Measurements from ENCODE around the gene CPNE2.

Gene CPNE2

GRCh38 chr16:57077714-57078113 lies 14.7 kb upstream of the CPNE2 start:
- Histone ChIP-seq H3K27ac (ENCODE audit: low read length) (no peak overlapping the region), H4K20me1 (ENCODE audit: insufficient read depth, low read length) (no peaks in the 10 kb centered on the region), H3K4me2 (ENCODE audit: insufficient read depth, low read length) (no peak overlapping the region), H3K36me3 (ENCODE audit: insufficient read depth, low read length) (no peaks in the 10 kb centered on the region), H3K27me3 (ENCODE audit: insufficient read depth, low read length, poor library complexity) (no peaks in the 10 kb centered on the region), H3K79me2 (ENCODE audit: insufficient read depth, low read length) (no peaks in the 10 kb centered on the region), H3K9ac (ENCODE audit: low read depth, low read length) (no peak overlapping the region), H2AFZ (ENCODE audit: low read depth, low read length) (no peak overlapping the region), H3K9me3 (ENCODE audit: insufficient read depth, low read length, severe bottlenecking) (no peaks in the 10 kb centered on the region), H3K4me3 (ENCODE audit: low read depth in 1 of 2, low read length in 2 of 2) (no peak overlapping the region), H3K4me1 (ENCODE audit: insufficient read depth, low read length) (no peaks in the 10 kb centered on the region)
- DNase-seq: no peak
- TF ChIP-seq CTCF (IDR thresholded peaks at IDR 0.05; ENCODE audit: borderline replicate concordance, extremely low read depth, low read length, poor library complexity, severe bottlenecking): no peak
- TF ChIP-seq EZH2 (IDR thresholded peaks at IDR 0.05; ENCODE audit: borderline replicate concordance, low read depth, low read length, severe bottlenecking): no peak
- ATAC-seq (ENCODE audit: insufficient read depth, low read depth): no peak

- TF ChIP-seq EZH2 (IDR thresholded peaks at IDR 0.05; ENCODE audit: borderline replicate concordance, low read depth, low read length, severe bottlenecking): no peak
- TF ChIP-seq CTCF (IDR thresholded peaks at IDR 0.05; ENCODE audit: borderline replicate concordance, extremely low read depth, low read length, poor library complexity, severe bottlenecking): no peak
- H3K4me2 ChIP-seq (ENCODE audit: insufficient read depth, low read length): no peak overlapping the region
- H3K27ac ChIP-seq (ENCODE audit: low read length): no peak overlapping the region
- DNase-seq: no peak
- no peak overlapping the region for H2AFZ ChIP-seq (ENCODE audit: low read depth, low read length)
- H3K9me3 ChIP-seq (ENCODE audit: insufficient read depth, low read length, severe bottlenecking): no peaks in the 10 kb centered on the region
- no peaks in the 10 kb centered on the region for H3K79me2 ChIP-seq (ENCODE audit: insufficient read depth, low read length)
- no peaks in the 10 kb centered on the region for H3K27me3 ChIP-seq (ENCODE audit: insufficient read depth, low read length, poor library complexity)
- peaks cover 10% of the 10 kb centered on the region for H3K4me1 ChIP-seq (ENCODE audit: insufficient read depth, low read length)
- no peak overlapping the region for H3K4me3 ChIP-seq (ENCODE audit: low read depth in 1 of 2, low read length in 2 of 2)
- H4K20me1 ChIP-seq (ENCODE audit: insufficient read depth, low read length): no peaks in the 10 kb centered on the region
- H3K36me3 ChIP-seq (ENCODE audit: insufficient read depth, low read length): no peaks in the 10 kb centered on the region
- H3K9ac ChIP-seq (ENCODE audit: low read depth, low read length): no peak overlapping the region
- ATAC-seq (ENCODE audit: insufficient read depth, low read depth): no peak
These were observed 10.6 kb upstream of the CPNE2 start for GRCh38 chr16:57081744-57082143.

- Histone ChIP-seq H3K4me2 (ENCODE audit: insufficient read depth, low read length) (no peak overlapping the region), H3K4me3 (ENCODE audit: low read depth in 1 of 2, low read length in 2 of 2) (no peak overlapping the region), H3K36me3 (ENCODE audit: insufficient read depth, low read length) (no peaks in the 10 kb centered on the region), H3K9ac (ENCODE audit: low read depth, low read length) (no peak overlapping the region), H3K9me3 (ENCODE audit: insufficient read depth, low read length, severe bottlenecking) (no peaks in the 10 kb centered on the region), H2AFZ (ENCODE audit: low read depth, low read length) (no peak overlapping the region), H3K27me3 (ENCODE audit: insufficient read depth, low read length, poor library complexity) (no peaks in the 10 kb centered on the region), H3K79me2 (ENCODE audit: insufficient read depth, low read length) (no peaks in the 10 kb centered on the region), H3K4me1 (ENCODE audit: insufficient read depth, low read length) (peaks cover 10% of the 10 kb centered on the region), H3K27ac (ENCODE audit: low read length) (no peak overlapping the region), H4K20me1 (ENCODE audit: insufficient read depth, low read length) (no peaks in the 10 kb centered on the region)
- no peak for TF ChIP-seq CTCF (IDR thresholded peaks at IDR 0.05; ENCODE audit: borderline replicate concordance, extremely low read depth, low read length, poor library complexity, severe bottlenecking)
- TF ChIP-seq EZH2 (IDR thresholded peaks at IDR 0.05; ENCODE audit: borderline replicate concordance, low read depth, low read length, severe bottlenecking): no peak
- no peak for DNase-seq
- no peak for ATAC-seq (ENCODE audit: insufficient read depth, low read depth)
These were observed 9.7 kb upstream of the CPNE2 start for GRCh38 chr16:57082664-57083063.

All from DND-41 (cell line).